Mammary epithelial cell (primary cell): ENCODE measurements around the gene COL18A1.

Experiments
- EZH2 ChIP-seq: IDR thresholded peaks from 2 replicates; pipeline ENCODE4 v1.6.1; 2012; ENCODE audit warnings: low read length, inconsistent platforms, borderline replicate concordance
- TF ChIP-seq, protein P1 (sequence below), 2 donors: IDR thresholded peaks in 1 of 2; conservative IDR thresholded peaks in 1 of 2; 2 replicates each; pipeline ENCODE4 v1.5.1; 2011 to 2012; ENCODE audit warnings: inconsistent platforms in 2 of 2, low read length in 2 of 2, mild to moderate bottlenecking in 2 of 2, control low read depth in 1 of 2, low read depth in 1 of 2; ENCODE audit not compliant: insufficient read depth in 1 of 2; ENCODE audit errors: extremely low read depth in 1 of 2

DNA sequence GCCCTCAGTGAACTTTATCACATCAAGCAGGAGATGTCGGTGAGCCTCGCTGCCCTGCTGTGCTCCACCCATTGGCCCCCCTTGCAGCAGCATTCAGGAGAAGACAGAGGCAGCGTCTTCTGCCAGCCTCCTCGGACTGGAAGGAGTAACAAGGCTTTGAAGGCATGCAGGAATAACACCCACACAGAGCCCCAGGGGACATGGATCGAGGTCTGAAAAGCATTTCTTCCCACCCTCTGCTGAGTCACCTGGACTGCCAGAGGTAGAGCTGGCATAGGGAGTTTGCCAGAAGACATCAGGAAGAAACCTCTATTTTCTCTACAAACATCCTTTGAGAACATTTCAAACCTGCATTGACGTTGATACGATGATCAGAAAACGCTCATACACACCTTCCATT is 42.9 kb downstream of the COL18A1 start:
- TF ChIP-seq, protein P1, sequence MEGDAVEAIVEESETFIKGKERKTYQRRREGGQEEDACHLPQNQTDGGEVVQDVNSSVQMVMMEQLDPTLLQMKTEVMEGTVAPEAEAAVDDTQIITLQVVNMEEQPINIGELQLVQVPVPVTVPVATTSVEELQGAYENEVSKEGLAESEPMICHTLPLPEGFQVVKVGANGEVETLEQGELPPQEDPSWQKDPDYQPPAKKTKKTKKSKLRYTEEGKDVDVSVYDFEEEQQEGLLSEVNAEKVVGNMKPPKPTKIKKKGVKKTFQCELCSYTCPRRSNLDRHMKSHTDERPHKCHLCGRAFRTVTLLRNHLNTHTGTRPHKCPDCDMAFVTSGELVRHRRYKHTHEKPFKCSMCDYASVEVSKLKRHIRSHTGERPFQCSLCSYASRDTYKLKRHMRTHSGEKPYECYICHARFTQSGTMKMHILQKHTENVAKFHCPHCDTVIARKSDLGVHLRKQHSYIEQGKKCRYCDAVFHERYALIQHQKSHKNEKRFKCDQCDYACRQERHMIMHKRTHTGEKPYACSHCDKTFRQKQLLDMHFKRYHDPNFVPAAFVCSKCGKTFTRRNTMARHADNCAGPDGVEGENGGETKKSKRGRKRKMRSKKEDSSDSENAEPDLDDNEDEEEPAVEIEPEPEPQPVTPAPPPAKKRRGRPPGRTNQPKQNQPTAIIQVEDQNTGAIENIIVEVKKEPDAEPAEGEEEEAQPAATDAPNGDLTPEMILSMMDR (conservative IDR thresholded peaks at IDR 0.05 in 1 of 2, IDR thresholded peaks at IDR 0.05 in 1 of 2; ENCODE audit: extremely low read depth in 1 of 2, insufficient read depth in 1 of 2, low read depth in 1 of 2, low read length in 2 of 2) = no peak
- TF ChIP-seq EZH2 = no peak
